ENCODE measurements around the gene WNK1.

- TF ChIP-seq CTCF (IDR thresholded peaks at IDR 0.05 in 4 of 5, conservative IDR thresholded peaks at IDR 0.05 in 1 of 5) (no peak), POLR2A (IDR thresholded peaks at IDR 0.05) (no peak)
These were observed 2.6 kb upstream of the WNK1 start for GRCh38 chr12:749751-750270.

Measured in gastrocnemius medialis (tissue), 4 donors.